ENCODE measurements around the gene CYP27B1. TPM values are rescaled to one million over a fixed set of nuclear protein-coding genes. Genes with fewer than 3 reads are reported as not detected.

The CYP27B1 gene
- total and polyA plus RNA-seq, 2 donors (not counting 3 experiments of a cell fraction or from before 2014, with no cell fraction given), result 0.62 to 2.7 TPM

GRCh38 chr12:57754411-57755193 is 12.3 kb downstream of the CYP27B1 start, which contains the start of gene MARCHF9:
Gene MARCHF9 (plus strand): TSS chr12:57755103. CDS start chr12:57755529, 426 bp downstream.
- Histone ChIP-seq H3K9ac (replicated peaks; ENCODE audit: extremely low read depth, insufficient read depth, low read length) (no peak within 1 kb of the TSS), H3K27ac (ENCODE audit: insufficient read depth, low read depth, low read length) (no peak within 1 kb of the TSS), H3K27me3 (ENCODE audit: control insufficient read depth in 2 of 2, insufficient read depth in 2 of 2, low read length in 2 of 2) (peaks cover 25 to 33% of the 10 kb centered on the region in 2 experiments), H3K79me2 (ENCODE audit: control insufficient read depth, insufficient read depth, low read length) (peaks cover 19% of the 10 kb centered on the region), H4K20me1 (replicated peaks; ENCODE audit: control insufficient read depth, extremely low read depth, insufficient read depth, low read length) (no peaks in the 10 kb centered on the region), H2AFZ (ENCODE audit: low read depth, low read length) (no peak within 1 kb of the TSS), H3K36me3 (ENCODE audit: control insufficient read depth in 2 of 2, extremely low read depth in 1 of 2, insufficient read depth in 2 of 2, low read length in 2 of 2) (peaks cover 0 to 8% of the 10 kb centered on the region in 2 experiments), H3K4me3 (replicated peaks in 1 of 3; ENCODE audit: insufficient read depth in 1 of 3, low read depth in 1 of 3, low read length in 3 of 3) (peak within 1 kb of the TSS in 1 of 3 experiments; percentile 57), H3K9me1 (replicated peaks; ENCODE audit: control insufficient read depth, extremely low read depth, insufficient read depth, low read length) (no peaks in the 10 kb centered on the region), H3K9me3 (replicated peaks; ENCODE audit: control insufficient read depth, insufficient read depth, low read length) (no peaks in the 10 kb centered on the region), H3K4me2 (ENCODE audit: insufficient read depth, low read length) (peak within 1 kb of the TSS; percentile 7), H3K4me1 (ENCODE audit: control insufficient read depth, extremely low read depth, insufficient read depth, low read length) (peaks cover 17% of the 10 kb centered on the region)
- ChIA-PET CTCF (interaction anchor here (2.5 to 2.6 kb wide), 2 partner anchors 11 to 18 kb away, joined by 17 to 48 read pairs; partner anchors contain the start of genes CYP27B1, EEF1AKMT3 and METTL1), POLR2A (no interaction called here)
- no TSS peak for BruUV-seq (replicated peaks)
- intact Hi-C loops (cut with micrococcal nuclease), result no loop called here
- FAIRE-seq (no peak), DNase-seq (ENCODE audit: low read depth, low spot score) (no peak)
- TF ChIP-seq POLR2AphosphoS5 (IDR thresholded peaks at IDR 0.05; ENCODE audit: insufficient read depth, low read depth, low read length), result no peak
- TF ChIP-seq EZH2 (IDR thresholded peaks at IDR 0.05; ENCODE audit: borderline replicate concordance, low read depth, low read length, severe bottlenecking), result no peak
- no peak for TF ChIP-seq CTCF (IDR thresholded peaks at IDR 0.05; ENCODE audit: extremely low read depth in 1 of 2, insufficient read depth in 1 of 2, low read depth in 1 of 2, low read length in 2 of 2)
- TF ChIP-seq MAX (IDR thresholded peaks at IDR 0.05; ENCODE audit: insufficient read depth, insufficient read length), result no peak
- TF ChIP-seq POLR2A (IDR thresholded peaks at IDR 0.05; ENCODE audit: low read depth, low read length), result no peak
- TF ChIP-seq MYC (IDR thresholded peaks at IDR 0.05; ENCODE audit: low read depth, low read length), result no peak
- no peak for TF ChIP-seq FOS (IDR thresholded peaks at IDR 0.05; ENCODE audit: borderline replicate concordance, insufficient read depth, low read length)
- TF ChIP-seq JUN (IDR thresholded peaks at IDR 0.05; ENCODE audit: borderline replicate concordance, insufficient read depth, insufficient read length, low read depth), result no peak
- TF ChIP-seq GATA2 (IDR thresholded peaks at IDR 0.05; ENCODE audit: insufficient read depth, insufficient read length, low read depth, low read length), result no peak
- dilution Hi-C loops (cut with MboI; ENCODE audit: extremely low pct_ligation_motif_present, low sequenced_read_pairs), result no loop called here

Measured in endothelial cell of umbilical vein (primary cell).